MV-4-11 (cell line): ENCODE results near the gene PXDC1.
"Not testable (repeated sequence)": the region's sequence is repeated elsewhere in the genome, so short reads cannot be mapped to it uniquely, and the experiment has no call there.

ENCODE experiments used
- DNase-seq: peaks from one replicate; lab custom pipeline; 2025; lab: John Stamatoyannopoulos, UW

The PXDC1 gene

GRCh38 chr6:3708540-3708939, 43.0 kb downstream of the PXDC1 start:
- DNase-seq, result no peak

GRCh38 chr6:3707751-3708412, 43.6 kb downstream of the PXDC1 start:
- DNase-seq, result no peak

- no peak for DNase-seq
Observed at GRCh38 chr6:3707024-3707423, 44.5 kb downstream of the PXDC1 start.

- no peak for DNase-seq
Observed at GRCh38 chr6:3706547-3706946, 45.0 kb downstream of the PXDC1 start.

- DNase-seq, result no peak
Observed at GRCh38 chr6:3701631-3702030, 49.9 kb downstream of the PXDC1 start.

GRCh38 chr6:3699231-3699630, 52.3 kb downstream of the PXDC1 start:
- no peak for DNase-seq

- no peak for DNase-seq
Observed at GRCh38 chr6:3698021-3698420, 53.5 kb downstream of the PXDC1 start.

GRCh38 chr6:3697609-3698008, 53.9 kb downstream of the PXDC1 start:
- no peak for DNase-seq

GRCh38 chr6:3696525-3697088, 54.9 kb downstream of the PXDC1 start:
- DNase-seq, result no peak

GRCh38 chr6:3695065-3695817, 56.3 kb downstream of the PXDC1 start:
- no peak for DNase-seq

- no peak for DNase-seq
Observed at GRCh38 chr6:3693831-3694230, 57.7 kb downstream of the PXDC1 start.

GRCh38 chr6:3690506-3690905, 61.0 kb downstream of the PXDC1 start:
- DNase-seq, result no peak

- no peak for DNase-seq
Observed at GRCh38 chr6:3687847-3688246, 63.7 kb downstream of the PXDC1 start.

GRCh38 chr6:3683331-3683730, 68.2 kb downstream of the PXDC1 start:
- DNase-seq, result no peak

- DNase-seq, result no peak
Observed at GRCh38 chr6:3678946-3679345, 72.6 kb downstream of the PXDC1 start.

GRCh38 chr6:3677751-3678150, 73.8 kb downstream of the PXDC1 start:
- DNase-seq, result not testable (repeated sequence)

- DNase-seq, result not testable (repeated sequence)
Observed at GRCh38 chr6:3677351-3677750, 74.2 kb downstream of the PXDC1 start.
